ACC112 (cell line): ENCODE measurements around the gene KLC3.

Source experiments
- H2AFZ ChIP-seq: fragments of 200-600 bp; sonication (generic); one replicate; pipeline ENCODE4 v1.6.0; 2017; ENCODE audit warnings: antibody characterized with exemption, low read length; ENCODE audit not compliant: unreplicated experiment
- H3K27ac ChIP-seq: fragments of 200-600 bp; sonication (generic); 2 replicates; pipeline ENCODE4 v1.5.1; 2014; ENCODE audit warnings: low read depth, mild to moderate bottlenecking, antibody characterized with exemption, low read length, moderate library complexity
- H3K27me3 ChIP-seq: fragments of 200-600 bp; sonication (generic); 2 replicates; pipeline ENCODE4 v1.6.1; 2014; ENCODE audit warnings: mild to moderate bottlenecking, antibody characterized with exemption, low read length, moderate library complexity, mixed read lengths; ENCODE audit not compliant: insufficient read depth
- H3K36me3 ChIP-seq: fragments of 200-600 bp; sonication (generic); 2 replicates; pipeline ENCODE4 v1.6.1; 2016; ENCODE audit warnings: mild to moderate bottlenecking, antibody characterized with exemption, low read length, moderate library complexity, mixed read lengths; ENCODE audit not compliant: insufficient read depth
- H3K4me1 ChIP-seq: fragments of 200-600 bp; sonication (generic); one replicate; pipeline ENCODE4 v1.6.1; 2016; ENCODE audit warnings: low read length, mixed read lengths; ENCODE audit not compliant: insufficient read depth, unreplicated experiment, control insufficient read depth
- H3K4me3 ChIP-seq: fragments of 200-600 bp; sonication (generic); 2 replicates; pipeline ENCODE4 v1.5.1; 2014; ENCODE audit warnings: mild to moderate bottlenecking, low read depth, low read length
- H3K79me2 ChIP-seq: fragments of 200-600 bp; sonication (generic); one replicate; pipeline ENCODE4 v1.6.0; 2016; ENCODE audit warnings: low read length; ENCODE audit not compliant: control insufficient read depth, unreplicated experiment, insufficient read depth

The KLC3 gene

GRCh38 chr19:45340232-45340898 lies at the start of gene KLC3:
Gene KLC3, plus strand, starts transcription at chr19:45340750. Its CDS starts 4,792 bp downstream, at chr19:45345542.
- H2AFZ ChIP-seq, result no peak within 1 kb of the TSS

GRCh38 chr19:45291834-45292233 lies 48.7 kb upstream of the KLC3 start:
- Histone ChIP-seq H3K27me3 (no peaks in the 10 kb centered on the region), H3K4me3 (no peak overlapping the region), H3K27ac (no peak overlapping the region), H3K36me3 (0 out of 2 replicates have a peak, but pooled peaks cover 5% of the 10 kb centered on the region), H2AFZ (no peak overlapping the region), H3K79me2 (no peaks in the 10 kb centered on the region), H3K4me1 (no peaks in the 10 kb centered on the region)

More at GRCh38 chr19:45340232-45340898, at the start of gene KLC3:
- H3K4me1 ChIP-seq, result no peaks in the 10 kb centered on the region
- H3K36me3 ChIP-seq, result no peaks in the 10 kb centered on the region
- H3K4me3 ChIP-seq, result no peak within 1 kb of the TSS
- no peak within 1 kb of the TSS for H3K27ac ChIP-seq
- H3K79me2 ChIP-seq, result no peaks in the 10 kb centered on the region
- H3K27me3 ChIP-seq, result peaks cover 9% of the 10 kb centered on the region; the same call in 1 of the 2 replicates

GRCh38 chr19:45293682-45294081 lies 46.9 kb upstream of the KLC3 start:
- Histone ChIP-seq H3K4me1 (no peaks in the 10 kb centered on the region), H3K79me2 (no peaks in the 10 kb centered on the region), H3K27ac (no peak overlapping the region), H2AFZ (no peak overlapping the region), H3K36me3 (0 out of 2 replicates have a peak, but pooled peaks cover 5% of the 10 kb centered on the region), H3K27me3 (no peaks in the 10 kb centered on the region), H3K4me3 (no peak overlapping the region)

DNA sequence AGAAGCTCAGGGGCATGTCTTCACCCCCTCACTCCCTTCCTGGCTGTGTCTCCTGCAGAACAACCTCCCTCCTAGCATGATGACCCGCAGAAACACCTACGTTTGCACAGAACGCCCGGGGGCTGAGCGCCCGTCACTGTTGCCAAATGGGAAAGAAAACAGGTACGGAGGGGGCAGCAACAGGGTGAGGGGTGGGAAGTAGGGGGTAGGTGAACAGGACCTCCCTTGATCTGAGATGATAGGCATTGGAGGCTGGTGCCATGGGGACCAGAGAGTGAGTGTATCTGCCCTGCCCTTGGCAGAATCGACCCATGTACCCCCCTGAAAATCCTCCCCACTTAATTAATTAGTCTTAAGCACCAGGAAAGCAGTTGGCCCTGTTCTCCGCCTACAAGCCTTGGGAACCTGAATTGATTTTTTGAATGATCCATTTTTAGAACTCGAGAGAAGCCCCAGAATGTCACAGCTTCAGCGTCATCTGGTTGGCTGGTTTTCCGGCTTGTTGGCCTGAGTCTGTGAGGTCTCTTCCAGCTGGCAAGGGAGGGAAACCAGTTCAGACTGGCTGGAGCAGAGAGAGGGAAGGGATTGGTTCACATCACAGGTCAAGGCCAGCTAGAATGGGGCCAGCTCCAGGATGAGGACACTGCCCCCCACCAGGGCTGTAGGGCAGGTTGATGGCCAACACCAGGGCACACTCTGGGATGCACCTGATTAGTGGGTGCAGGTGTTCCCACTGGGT lies 46.1 kb upstream of the KLC3 start:
- Histone ChIP-seq H3K27me3 (no peaks in the 10 kb centered on the region), H2AFZ (no peak overlapping the region), H3K36me3 (0 out of 2 replicates have a peak, but pooled peaks cover 5% of the 10 kb centered on the region), H3K27ac (no peak overlapping the region), H3K79me2 (no peaks in the 10 kb centered on the region), H3K4me3 (no peak overlapping the region), H3K4me1 (no peaks in the 10 kb centered on the region)

GRCh38 chr19:45295873-45296272 lies 44.7 kb upstream of the KLC3 start:
- no peaks in the 10 kb centered on the region for H3K79me2 ChIP-seq
- no peak overlapping the region for H3K27ac ChIP-seq
- H3K4me1 ChIP-seq, result no peaks in the 10 kb centered on the region
- H3K36me3 ChIP-seq, result 0 out of 2 replicates have a peak, but pooled peaks cover 3% of the 10 kb centered on the region
- H2AFZ ChIP-seq, result no peak overlapping the region
- H3K4me3 ChIP-seq, result no peak overlapping the region
- no peaks in the 10 kb centered on the region for H3K27me3 ChIP-seq

DNA sequence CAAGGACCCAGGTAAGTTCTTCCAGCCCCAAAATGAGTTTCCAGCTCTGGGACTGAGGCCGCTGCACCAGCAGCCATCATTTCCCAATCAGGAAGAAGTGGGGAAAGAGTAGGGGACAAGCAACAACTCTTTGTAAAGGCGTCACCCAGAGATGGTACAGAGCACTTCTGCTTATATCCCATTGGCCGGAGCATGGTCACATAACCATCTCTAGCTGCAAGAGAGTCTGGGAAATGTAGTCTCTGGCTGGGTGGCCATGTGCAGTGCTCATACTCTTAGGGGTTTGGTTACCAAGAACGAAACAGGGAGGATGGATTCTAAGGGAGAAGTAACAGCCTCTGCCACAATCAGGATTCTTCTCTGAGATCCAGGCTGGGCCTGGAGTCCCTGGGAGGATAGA lies 44.2 kb upstream of the KLC3 start:
- Histone ChIP-seq H3K36me3 (no peaks in the 10 kb centered on the region), H3K79me2 (no peaks in the 10 kb centered on the region), H3K27ac (no peak overlapping the region)

DNA sequence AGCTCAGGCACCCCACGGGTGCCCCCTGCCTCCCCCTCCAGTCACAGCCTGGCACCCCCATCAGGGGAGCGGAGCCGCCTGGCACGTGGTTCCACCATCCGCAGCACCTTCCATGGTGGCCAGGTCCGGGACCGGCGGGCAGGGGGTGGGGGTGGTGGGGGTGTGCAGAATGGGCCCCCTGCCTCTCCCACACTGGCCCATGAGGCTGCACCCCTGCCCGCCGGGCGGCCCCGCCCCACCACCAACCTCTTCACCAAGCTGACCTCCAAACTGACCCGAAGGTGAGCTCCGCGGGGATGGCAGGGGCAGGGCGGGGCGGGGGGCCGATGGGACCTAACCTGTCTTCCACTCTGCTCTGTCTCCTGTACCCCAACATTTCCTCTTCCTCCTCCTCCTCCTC lies 42.9 kb upstream of the KLC3 start:
- H3K27me3 ChIP-seq, result no peaks in the 10 kb centered on the region

More for the DNA sequence above, 44.2 kb upstream of the KLC3 start:
- H3K27me3 ChIP-seq, result no peaks in the 10 kb centered on the region
- H2AFZ ChIP-seq, result no peak overlapping the region
- no peak overlapping the region for H3K4me3 ChIP-seq
- H3K4me1 ChIP-seq, result no peaks in the 10 kb centered on the region

GRCh38 chr19:45298264-45298663 lies 42.3 kb upstream of the KLC3 start:
- no peaks in the 10 kb centered on the region for H3K36me3 ChIP-seq
- H3K4me3 ChIP-seq, result no peak overlapping the region
- H3K79me2 ChIP-seq, result no peaks in the 10 kb centered on the region
- no peak overlapping the region for H2AFZ ChIP-seq
- no peaks in the 10 kb centered on the region for H3K4me1 ChIP-seq
- no peak overlapping the region for H3K27ac ChIP-seq
- H3K27me3 ChIP-seq, result no peaks in the 10 kb centered on the region

More for the DNA sequence above, 42.9 kb upstream of the KLC3 start:
- Histone ChIP-seq H3K4me1 (no peaks in the 10 kb centered on the region), H3K79me2 (no peaks in the 10 kb centered on the region), H3K4me3 (no peak overlapping the region), H3K36me3 (no peaks in the 10 kb centered on the region), H3K27ac (no peak overlapping the region), H2AFZ (no peak overlapping the region)

DNA sequence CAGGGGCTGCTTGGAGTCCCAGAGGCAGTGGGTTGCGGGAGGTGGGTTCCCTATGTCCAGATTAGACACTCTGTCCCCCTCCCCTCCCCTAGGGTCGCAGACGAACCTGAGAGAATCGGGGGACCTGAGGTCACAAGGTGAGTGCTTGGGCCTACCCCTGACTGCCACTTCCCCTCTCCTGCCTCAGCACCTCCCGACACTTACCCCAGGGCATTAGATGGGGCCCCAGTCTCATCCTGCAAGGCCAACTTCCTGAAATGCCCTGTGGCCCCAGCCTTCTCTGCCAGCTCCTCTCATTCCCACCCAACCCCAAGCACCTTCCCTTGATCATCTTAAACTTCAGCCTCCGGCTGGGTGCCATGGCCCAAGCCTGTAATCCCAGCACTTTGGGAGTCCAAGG lies 40.8 kb upstream of the KLC3 start:
- Histone ChIP-seq H3K36me3 (no peaks in the 10 kb centered on the region), H3K27ac (no peak overlapping the region), H3K79me2 (no peaks in the 10 kb centered on the region), H3K4me3 (no peak overlapping the region), H2AFZ (no peak overlapping the region), H3K4me1 (no peaks in the 10 kb centered on the region), H3K27me3 (no peaks in the 10 kb centered on the region)

- Histone ChIP-seq H3K36me3 (no peaks in the 10 kb centered on the region), H3K4me3 (no peak overlapping the region), H3K27ac (no peak overlapping the region), H3K4me1 (no peaks in the 10 kb centered on the region), H3K27me3 (no peaks in the 10 kb centered on the region), H2AFZ (no peak overlapping the region), H3K79me2 (no peaks in the 10 kb centered on the region)
Measured at GRCh38 chr19:45302416-45302815, 38.1 kb upstream of the KLC3 start.
